H9 (cell line): ENCODE data around the gene ZNF821. TPM values are rescaled to one million over a fixed set of nuclear protein-coding genes. Genes with fewer than 3 reads are reported as not detected.

Experiments used
- DNase-seq: peaks from one replicate; pipeline ENCODE4 v3.0.0-alpha.2; 2017
- H2AFZ ChIP-seq: one replicate; pipeline ENCODE4 v1.6.1; 2013; ENCODE audit warnings: mild to moderate bottlenecking, low read length, control low read depth, moderate library complexity
- H2AK5ac ChIP-seq: 2 replicates; pipeline ENCODE4 v1.6.1; 2013; ENCODE audit warnings: low read length, control low read depth, mixed read lengths; ENCODE audit not compliant: insufficient read length
- H2BK120ac ChIP-seq: one replicate; pipeline ENCODE4 v1.6.1; 2013; ENCODE audit warnings: low read depth, mild to moderate bottlenecking, low read length, control low read depth, inconsistent platforms; ENCODE audit not compliant: poor library complexity, severe bottlenecking
- H2BK12ac ChIP-seq: 2 replicates; pipeline ENCODE4 v1.6.1; 2013; ENCODE audit warnings: low read length, control low read depth, mixed read lengths, low read depth; ENCODE audit not compliant: insufficient read length
- H2BK15ac ChIP-seq: 2 replicates; pipeline ENCODE4 v1.6.1; 2013; ENCODE audit warnings: low read depth, low read length, control low read depth
- H2BK20ac ChIP-seq: one replicate; pipeline ENCODE4 v1.6.1; 2013; ENCODE audit warnings: low read depth, mild to moderate bottlenecking, low read length, control low read depth, inconsistent platforms; ENCODE audit not compliant: poor library complexity, severe bottlenecking
- H2BK5ac ChIP-seq: 2 replicates; pipeline ENCODE4 v1.6.1; 2013; ENCODE audit warnings: low read length, control low read depth, mixed read lengths; ENCODE audit not compliant: insufficient read length
- H3K14ac ChIP-seq: 2 replicates; pipeline ENCODE4 v1.6.1; 2013; ENCODE audit warnings: low read length, control low read depth; ENCODE audit not compliant: insufficient read depth
- H3K18ac ChIP-seq: 2 replicates; pipeline ENCODE4 v1.6.1; 2013; ENCODE audit warnings: low read depth, mild to moderate bottlenecking, mixed read lengths, low read length, control low read depth; ENCODE audit not compliant: insufficient read length
- H3K23ac ChIP-seq: 2 replicates; pipeline ENCODE4 v1.6.1; 2013; ENCODE audit warnings: low read length, control low read depth, mixed read lengths, low read depth; ENCODE audit not compliant: insufficient read length
- H3K23me2 ChIP-seq: 2 replicates; pipeline ENCODE4 v1.6.1; 2013; ENCODE audit warnings: low read depth, mild to moderate bottlenecking, mixed read lengths, low read length, control low read depth; ENCODE audit not compliant: insufficient read length, poor library complexity, severe bottlenecking
- H3K27ac ChIP-seq: 2 replicates; pipeline ENCODE4 v1.5.1; 2013; ENCODE audit warnings: low read length, control low read depth, mixed read lengths, low read depth; ENCODE audit not compliant: insufficient read length
- H3K27me3 ChIP-seq: 2 replicates; pipeline ENCODE4 v1.6.1; 2013; ENCODE audit warnings: low read length, control low read depth, inconsistent platforms; ENCODE audit not compliant: insufficient read depth
- H3K4ac ChIP-seq: 2 replicates; pipeline ENCODE4 v1.6.1; 2013; ENCODE audit warnings: low read depth, mild to moderate bottlenecking, control low read depth, inconsistent platforms, low read length, moderate library complexity
- H3K4me1 ChIP-seq: 2 replicates; pipeline ENCODE4 v1.6.1; 2013; ENCODE audit warnings: low read length, control low read depth, inconsistent platforms; ENCODE audit not compliant: insufficient read depth
- H3K4me2 ChIP-seq: 2 replicates; pipeline ENCODE4 v1.6.1; 2013; ENCODE audit warnings: low read length, control low read depth, mixed read lengths; ENCODE audit not compliant: insufficient read length, insufficient read depth
- H3K56ac ChIP-seq: 2 replicates; pipeline ENCODE4 v1.6.1; 2013; ENCODE audit warnings: low read depth, mild to moderate bottlenecking, mixed read lengths, low read length, control low read depth; ENCODE audit not compliant: insufficient read length
- H3K79me1 ChIP-seq: 2 replicates; pipeline ENCODE4 v1.6.1; 2013; ENCODE audit warnings: low read depth, mild to moderate bottlenecking, moderate library complexity, low read length, control low read depth, inconsistent platforms; ENCODE audit not compliant: insufficient read depth, poor library complexity, severe bottlenecking
- H3K79me2 ChIP-seq: 2 replicates; pipeline ENCODE4 v1.6.1; 2013; ENCODE audit warnings: low read length, control low read depth, inconsistent platforms; ENCODE audit not compliant: insufficient read depth
- H3K9ac ChIP-seq: 2 replicates; pipeline ENCODE4 v1.6.1; 2013; ENCODE audit warnings: low read length, control low read depth, mixed read lengths; ENCODE audit not compliant: insufficient read length; ENCODE audit errors: extremely low read depth
- H3K9me3 ChIP-seq: one replicate; pipeline ENCODE4 v1.6.1; 2013; ENCODE audit warnings: low read depth, low read length, inconsistent platforms; ENCODE audit not compliant: control insufficient read depth
- H3T11ph ChIP-seq: one replicate; pipeline ENCODE4 v1.6.1; 2013; ENCODE audit warnings: mild to moderate bottlenecking, low read length, control low read depth, inconsistent platforms
- H4K20me1 ChIP-seq: one replicate; pipeline ENCODE4 v1.6.1; 2013; ENCODE audit not compliant: control insufficient read depth, insufficient read length, insufficient read depth
- H4K5ac ChIP-seq: 2 replicates; pipeline ENCODE4 v1.6.1; 2013; ENCODE audit warnings: low read depth, mild to moderate bottlenecking, mixed read lengths, low read length, control low read depth; ENCODE audit not compliant: insufficient read length
- H4K8ac ChIP-seq: replicated peaks from 2 replicates; pipeline ENCODE4 v1.6.1; 2013; ENCODE audit warnings: low read length, control low read depth, mixed read lengths, low read depth; ENCODE audit not compliant: insufficient read length
- H4K91ac ChIP-seq: 2 replicates; pipeline ENCODE4 v1.6.1; 2013; ENCODE audit warnings: low read depth, mild to moderate bottlenecking, moderate library complexity, mixed read lengths, low read length, control low read depth; ENCODE audit not compliant: insufficient read length
- H3K27ac Mint-ChIP-seq, 3 experiments: 2 replicates in 2 of 3; 3 replicates in 1 of 3; pipeline ENCODE4 v1.8.0; 2020 to 2021; ENCODE audit warnings: mixed read lengths in 3 of 3, mild to moderate bottlenecking in 1 of 3, moderate library complexity in 1 of 3
- H3K27me3 Mint-ChIP-seq: 2 replicates; pipeline ENCODE4 v1.8.0; 2021; ENCODE audit warnings: low read depth, mild to moderate bottlenecking, moderate library complexity, mixed read lengths
- H3K36me3 Mint-ChIP-seq, 3 experiments: 2 replicates in 2 of 3; 3 replicates in 1 of 3; pipeline ENCODE4 v1.8.0; 2020 to 2021; ENCODE audit warnings: low read depth in 3 of 3, mixed read lengths in 3 of 3; ENCODE audit not compliant: insufficient read depth in 1 of 3
- H3K4me1 Mint-ChIP-seq, 2 experiments: 2 replicates each; pipeline ENCODE4 v1.8.0; 2020; ENCODE audit warnings: mixed read lengths in 2 of 2
- H3K4me3 Mint-ChIP-seq, 2 experiments: 2 replicates in 1 of 2; 3 replicates in 1 of 2; pipeline ENCODE4 v1.8.0; 2020 to 2021; ENCODE audit warnings: mild to moderate bottlenecking in 2 of 2, mixed read lengths in 2 of 2, moderate library complexity in 1 of 2
- H3K9me3 Mint-ChIP-seq, 2 experiments: 2 replicates in 1 of 2; 3 replicates in 1 of 2; pipeline ENCODE4 v1.8.0; 2020; ENCODE audit warnings: mild to moderate bottlenecking in 2 of 2, mixed read lengths in 2 of 2, moderate library complexity in 1 of 2
- CTCF ChIP-seq: fragments of 200-600 bp; sonication (generic); conservative IDR thresholded peaks from 3 replicates; pipeline ENCODE4 v1.8.0; 2021; ENCODE audit warnings: antibody characterized with exemption, mild to moderate bottlenecking
- WGBS: extraction: QIAGEN DNeasy Blood & Tissue Kit; methylation state at CpG from one replicate; pipeline ENCODE4 v1.1.7; 2013; ENCODE audit warnings: missing lambda C conversion rate, low lambda C conversion rate, mixed read lengths; ENCODE audit not compliant: insufficient read length; ENCODE audit errors: extremely low coverage; 5-methylcytosine and 5-hydroxymethylcytosine counted together
- total RNA-seq: library from RNA; stranded (reverse); gene quantifications from 2 replicates; pipeline ENCODE4 v1.2.1, GENCODE V29; 2021

The ZNF821 gene
- total RNA-seq, 1 experiment from 2014 or later, result 12.5 TPM

DNA sequence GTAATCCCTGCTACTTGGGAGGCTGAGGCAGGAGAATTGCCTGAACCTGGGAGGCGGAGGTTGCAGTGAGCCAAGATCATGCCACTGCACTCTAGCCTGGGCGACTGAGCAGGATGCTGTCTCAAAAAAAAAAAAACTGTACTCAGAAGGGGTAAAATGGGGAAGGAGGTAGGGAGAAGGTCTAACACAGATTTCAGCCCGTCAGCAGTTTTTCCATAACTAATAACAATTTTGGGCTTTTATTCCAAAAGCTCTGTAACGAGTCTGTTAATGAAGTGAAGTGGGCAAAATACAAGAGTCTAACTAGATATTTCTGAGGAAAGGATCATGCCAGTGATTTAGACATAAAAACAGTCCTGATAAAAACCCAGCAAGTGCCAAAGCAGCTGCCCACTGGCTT lies 10.8 kb downstream of the ZNF821 start:
- Histone ChIP-seq H2AK5ac (no peak overlapping the region), H3K9ac (no peak overlapping the region), H3K23ac (no peak overlapping the region), H3K18ac (no peak overlapping the region), H3K27ac (no peak overlapping the region), H4K20me1 (no peaks in the 10 kb centered on the region), H3K4me2 (no peak overlapping the region), H2BK12ac (no peak overlapping the region), H2BK15ac (no peak overlapping the region), H3K56ac (no peak overlapping the region), H2BK20ac (no peak overlapping the region), H2BK5ac (no peak overlapping the region), H2BK120ac (no peak overlapping the region), H4K5ac (no peak overlapping the region), H2AFZ (no peak overlapping the region), H3K27me3 (no peaks in the 10 kb centered on the region), H3K9me3 (no peaks in the 10 kb centered on the region), H3K14ac (no peak overlapping the region), H3K79me1 (no peaks in the 10 kb centered on the region), H3K4me1 (no peaks in the 10 kb centered on the region), H3K79me2 (no peaks in the 10 kb centered on the region), H3T11ph (no peak overlapping the region), H3K23me2 (no peaks in the 10 kb centered on the region), H4K91ac (no peak overlapping the region), H3K4ac (no peak overlapping the region), H4K8ac (no peak overlapping the region)
- Mint-ChIP-seq H3K9me3 (no peaks in the 10 kb centered on the region), H3K27ac (peak overlapping the region in 1 of 3 experiments; percentile 9; a peak in 1 of 7 replicates), H3K4me3 (no peak overlapping the region), H3K36me3 (peaks cover 9 to 43% (median 31%) of the 10 kb centered on the region in 3 experiments), H3K27me3 (no peaks in the 10 kb centered on the region), H3K4me1 (peaks cover 3 to 4% of the 10 kb centered on the region in 2 experiments; a peak in 2 of 4 replicates)
- TF ChIP-seq CTCF, result no peak
- DNase-seq, result no peak
- no CpG with 5 or more reads among the region's 4 CpGs for WGBS
